MM.1S (cell line): Measurements from ENCODE around the gene DOCK4.

ENCODE experiments used
- CTCF ChIP-seq: fragments of 300-600 bp; sonication (generic); IDR thresholded peaks from 2 replicates; pipeline ENCODE4 v1.5.1; 2016; ENCODE audit warnings: antibody characterized with exemption, low read length, mixed read lengths
- EZH2 ChIP-seq: fragments of 300-600 bp; sonication (generic); optimal IDR thresholded peaks from 2 replicates; pipeline ENCODE3; 2017; ENCODE audit warnings: low read depth, mild to moderate bottlenecking, antibody characterized with exemption, low read length, mixed read lengths
- EZH2phosphoT487 ChIP-seq: fragments of 300-600 bp; sonication (generic); IDR thresholded peaks from 2 replicates; pipeline ENCODE4 v1.6.1; 2018; ENCODE audit warnings: antibody characterized with exemption, low read length

- TF ChIP-seq CTCF (no peak), EZH2 (no peak), EZH2phosphoT487 (no peak)
These were observed 69.8 kb downstream of the DOCK4 start for GRCh38 chr7:112136271-112137008.
